Epithelial cell of prostate (primary cell): ENCODE measurements around the gene ZP1.

ENCODE experiments used
- DNase-seq: peaks from one replicate; pipeline ENCODE4 v3.0.0-alpha.2; 2011; ENCODE audit warnings: low read depth, low spot score
- H3K27ac ChIP-seq: fragments of 450-650 bp; 2 replicates; pipeline ENCODE4 v1.5.1; 2017; ENCODE audit warnings: mild to moderate bottlenecking

The ZP1 gene

GRCh38 chr11:60921259-60921658 lies 53.9 kb downstream of the ZP1 start:
- H3K27ac ChIP-seq = no peak overlapping the region
- no peak for DNase-seq

- no peak for DNase-seq
- H3K27ac ChIP-seq = no peak overlapping the region
Measured at GRCh38 chr11:60921777-60922335, 54.5 kb downstream of the ZP1 start.

- DNase-seq = no peak
- H3K27ac ChIP-seq = no peak overlapping the region
Measured at GRCh38 chr11:60922906-60923305, 55.6 kb downstream of the ZP1 start.

GRCh38 chr11:60923326-60923725 lies 56.0 kb downstream of the ZP1 start:
- DNase-seq = no peak
- H3K27ac ChIP-seq = no peak overlapping the region

- DNase-seq = no peak
- H3K27ac ChIP-seq = peak overlapping the region; percentile 29
Measured at GRCh38 chr11:60923800-60924109, 56.4 kb downstream of the ZP1 start.

GRCh38 chr11:60924110-60924905 lies 57.0 kb downstream of the ZP1 start, which contains the start of gene TMEM132A:
Gene TMEM132A, plus strand, starts transcription at chr11:60924460. Its CDS starts 174 bp downstream, at chr11:60924634.
- peak within 1 kb of the TSS; percentile 29 for H3K27ac ChIP-seq
- no peak for DNase-seq
